Retinal pigment epithelial cell (primary cell): ENCODE results near the gene FAM171A1.
"Not testable (repeated sequence)": the region's sequence is repeated elsewhere in the genome, so short reads cannot be mapped to it uniquely, and the experiment has no call there.

Experiments used
- DNase-seq: peaks from one replicate; pipeline ENCODE4 v3.0.0-alpha.2; 2010; ENCODE audit warnings: low read depth
- H3K4me3 ChIP-seq: 2 replicates; pipeline ENCODE4 v1.5.1; 2011; ENCODE audit warnings: mild to moderate bottlenecking, low read length, control low read depth, moderate library complexity
- TF ChIP-seq, protein P1 (sequence below): conservative IDR thresholded peaks from 2 replicates; pipeline ENCODE4 v1.5.1; 2011; ENCODE audit warnings: low read depth, low read length, control low read depth, inconsistent platforms

FAM171A1 gene

GRCh38 chr10:15310776-15311568 lies 60.1 kb downstream of the FAM171A1 start:
- H3K4me3 ChIP-seq, result no peak overlapping the region
- TF ChIP-seq, protein P1, sequence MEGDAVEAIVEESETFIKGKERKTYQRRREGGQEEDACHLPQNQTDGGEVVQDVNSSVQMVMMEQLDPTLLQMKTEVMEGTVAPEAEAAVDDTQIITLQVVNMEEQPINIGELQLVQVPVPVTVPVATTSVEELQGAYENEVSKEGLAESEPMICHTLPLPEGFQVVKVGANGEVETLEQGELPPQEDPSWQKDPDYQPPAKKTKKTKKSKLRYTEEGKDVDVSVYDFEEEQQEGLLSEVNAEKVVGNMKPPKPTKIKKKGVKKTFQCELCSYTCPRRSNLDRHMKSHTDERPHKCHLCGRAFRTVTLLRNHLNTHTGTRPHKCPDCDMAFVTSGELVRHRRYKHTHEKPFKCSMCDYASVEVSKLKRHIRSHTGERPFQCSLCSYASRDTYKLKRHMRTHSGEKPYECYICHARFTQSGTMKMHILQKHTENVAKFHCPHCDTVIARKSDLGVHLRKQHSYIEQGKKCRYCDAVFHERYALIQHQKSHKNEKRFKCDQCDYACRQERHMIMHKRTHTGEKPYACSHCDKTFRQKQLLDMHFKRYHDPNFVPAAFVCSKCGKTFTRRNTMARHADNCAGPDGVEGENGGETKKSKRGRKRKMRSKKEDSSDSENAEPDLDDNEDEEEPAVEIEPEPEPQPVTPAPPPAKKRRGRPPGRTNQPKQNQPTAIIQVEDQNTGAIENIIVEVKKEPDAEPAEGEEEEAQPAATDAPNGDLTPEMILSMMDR, result no peak
- no peak for DNase-seq

- no peak overlapping the region for H3K4me3 ChIP-seq
- DNase-seq, result no peak
- TF ChIP-seq, protein P1, result no peak
Measured at GRCh38 chr10:15309221-15309620, 61.9 kb downstream of the FAM171A1 start.

DNA sequence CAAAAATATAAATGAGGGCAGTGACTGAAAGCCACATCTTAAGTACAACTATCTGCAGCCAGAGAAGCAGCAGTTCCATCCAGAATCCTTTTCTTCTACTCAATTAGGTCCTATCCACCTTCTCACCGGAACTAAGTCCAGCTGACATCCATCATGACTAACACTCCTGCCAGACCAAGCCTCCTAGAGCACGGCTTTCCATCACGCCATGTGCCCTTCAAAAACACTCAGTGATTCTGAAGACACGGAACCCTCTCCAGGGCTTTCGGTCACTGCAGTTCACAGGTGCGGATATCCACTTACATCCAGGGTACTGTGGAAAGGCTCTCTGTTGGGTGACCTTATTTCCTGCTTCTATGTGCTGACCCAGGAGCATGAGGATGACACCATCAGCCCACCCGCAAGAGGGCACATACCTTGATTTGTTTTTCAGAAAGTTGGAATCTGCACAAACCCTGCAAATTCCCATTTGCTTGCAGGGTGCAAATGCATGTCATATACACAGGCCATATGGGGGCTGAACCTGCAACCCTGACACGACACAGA lies 64.3 kb downstream of the FAM171A1 start:
- DNase-seq, result no peak
- TF ChIP-seq, protein P1, result no peak
- no peak overlapping the region for H3K4me3 ChIP-seq

DNA sequence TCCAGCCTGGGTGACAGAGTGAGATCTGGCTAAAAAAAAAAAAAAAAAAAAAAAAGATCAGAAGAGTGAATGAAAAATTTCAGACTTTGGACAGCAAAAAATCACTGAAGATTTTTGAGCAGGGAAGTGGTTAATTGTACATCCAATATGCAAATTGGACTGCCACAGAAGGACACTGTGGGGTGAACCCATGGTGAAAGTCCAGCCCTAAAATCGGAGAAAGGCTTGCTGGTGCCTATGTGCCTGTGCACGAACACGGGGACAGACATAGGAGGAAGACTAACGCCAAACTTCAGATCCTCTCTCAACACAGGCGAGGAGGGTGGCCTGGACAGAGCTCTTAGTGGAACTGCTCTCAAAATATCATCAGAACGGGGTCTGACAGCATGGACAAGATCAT lies 65.5 kb downstream of the FAM171A1 start:
- TF ChIP-seq, protein P1, result no peak
- H3K4me3 ChIP-seq, result no peak overlapping the region
- no peak for DNase-seq

- TF ChIP-seq, protein P1, result no peak
- no peak overlapping the region for H3K4me3 ChIP-seq
- no peak for DNase-seq
Measured at GRCh38 chr10:15305161-15305560, 65.9 kb downstream of the FAM171A1 start.

DNA sequence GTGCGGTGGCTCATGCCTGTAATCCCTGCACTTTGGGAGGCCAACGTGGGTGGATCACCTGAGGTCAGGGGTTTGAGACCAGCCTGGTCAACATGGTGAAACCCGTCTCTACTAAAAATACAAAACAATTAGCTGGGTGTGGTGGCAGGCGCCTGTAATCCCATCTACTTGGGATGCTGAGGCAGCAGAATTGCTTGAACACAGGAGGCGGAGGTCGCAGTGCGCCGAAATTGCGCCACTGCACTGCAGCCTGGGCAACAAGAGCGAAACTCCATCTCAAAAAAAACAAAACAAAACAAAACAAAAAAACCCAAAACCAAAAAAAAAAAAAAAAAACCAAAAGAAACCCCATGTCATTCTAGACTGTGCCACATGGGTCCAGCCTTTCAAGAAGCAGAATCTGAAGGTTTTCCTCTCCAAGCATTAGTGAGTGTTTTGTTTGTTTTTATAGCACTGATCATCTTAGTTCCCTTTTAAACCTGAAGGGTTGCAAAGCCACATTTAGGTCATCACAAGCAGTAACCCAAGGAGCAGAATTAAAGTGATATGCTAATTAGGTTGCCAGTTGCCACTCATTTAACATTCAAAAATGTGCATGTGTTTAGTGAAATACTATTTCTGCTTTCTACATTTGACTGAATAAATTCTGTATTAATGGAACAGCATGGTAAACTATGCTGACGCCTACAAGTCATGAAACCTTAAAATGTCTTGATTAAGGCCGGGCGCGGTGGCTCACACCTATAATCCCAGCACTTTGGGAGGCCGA lies 68.7 kb downstream of the FAM171A1 start:
- not testable (repeated sequence) for H3K4me3 ChIP-seq, DNase-seq

DNA sequence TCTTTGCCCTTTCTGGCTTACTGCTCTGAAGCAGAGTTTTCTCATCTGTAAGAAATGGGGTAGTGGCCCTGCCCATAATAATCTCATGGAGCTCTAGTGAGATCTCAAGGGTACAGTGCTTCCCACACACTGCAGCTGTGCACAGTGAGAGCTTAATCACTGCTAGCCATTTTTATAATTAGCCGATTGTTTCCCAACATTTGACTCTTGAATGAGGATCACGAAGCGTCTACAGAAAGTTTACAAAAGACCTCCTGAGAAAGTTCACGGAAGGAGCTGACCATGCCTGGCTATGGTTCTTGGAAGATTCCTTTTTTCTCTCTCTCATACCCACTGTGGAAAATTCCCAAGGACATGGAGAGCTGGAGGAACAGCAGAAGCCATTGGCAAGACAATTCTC lies 70.4 kb downstream of the FAM171A1 start:
- no peak for DNase-seq
- no peak overlapping the region for H3K4me3 ChIP-seq
- TF ChIP-seq, protein P1, result no peak
